SH-SY5Y (cell line): ENCODE measurements around the gene CPA1.

Source experiments
- GATA2 ChIP-seq: IDR thresholded peaks from 2 replicates; pipeline ENCODE4 v1.6.1; 2011; ENCODE audit warnings: mild to moderate bottlenecking, low read depth, low read length
- GATA3 ChIP-seq: IDR thresholded peaks from 2 replicates; pipeline ENCODE4 v1.6.1; 2011; ENCODE audit warnings: low read depth, mild to moderate bottlenecking, low read length, moderate library complexity

- TF ChIP-seq GATA2 (no peak), GATA3 (no peak)
Observed at GRCh38 chr7:130369110-130369711, 11.1 kb upstream of the CPA1 start.
